Colonic mucosa (tissue), 4 donors: Measurements from ENCODE around the gene UBQLN1. TPM values are rescaled to one million over a fixed set of nuclear protein-coding genes. Genes with fewer than 3 reads are reported as not detected.
"Not testable (repeated sequence)": the region's sequence is repeated elsewhere in the genome, so short reads cannot be mapped to it uniquely, and the experiment has no call there.

Experiments
- DNase-seq: peaks from one replicate; pipeline ENCODE4 v3.0.0-alpha.2; 2020
- H3K27ac ChIP-seq: fragments of 200-600 bp; one replicate; pipeline ENCODE4 v1.8.0; 2021
- H3K27me3 ChIP-seq: fragments of 200-600 bp; one replicate; pipeline ENCODE4 v1.8.0; 2021
- H3K36me3 ChIP-seq: fragments of 200-600 bp; one replicate; pipeline ENCODE4 v1.8.0; 2021
- H3K4me1 ChIP-seq: fragments of 200-600 bp; one replicate; pipeline ENCODE4 v1.8.0; 2021; ENCODE audit warnings: mild to moderate bottlenecking
- H3K4me3 ChIP-seq: fragments of 200-600 bp; one replicate; pipeline ENCODE4 v1.8.0; 2021
- H3K9ac ChIP-seq, 2 donors: one replicate each; pipeline ENCODE4 v1.7.0; 2013; ENCODE audit warnings: control low read depth in 2 of 2, low read depth in 2 of 2, low read length in 2 of 2
- H3K9me3 ChIP-seq: fragments of 200-600 bp; one replicate; pipeline ENCODE4 v1.8.0; 2021
- intact Hi-C: fragments of 100-400 bp; cut with DNase I; formaldehyde crosslinking; loops from one replicate; pipeline ENCODE4 v1.14.1; 2022
- total RNA-seq, 2 donors: library from RNA; stranded (reverse); fragmentation: NEBNext Ultra II Directional in 1 of 2; extraction: Animal tissue kit (Norgen Biotek cat#: 25700) in 1 of 2; gene quantifications; one replicate each; pipeline ENCODE4 v1.2.1, GENCODE V29; 2021
- TF ChIP-seq, protein P1 (sequence below): fragments of 200-600 bp; IDR thresholded peaks from one replicate; pipeline ENCODE4 v1.8.0; 2022; ENCODE audit warnings: antibody characterized with exemption, mild to moderate bottlenecking
- donor health status: healthy.
- donor health status: DM: no; HTN: no; CAD: no.
- donor health status: DM: no; HTN: no; CAD: no.

The UBQLN1 gene
- total RNA-seq, 2 donors from 2014 or later, result 87.3 to 101 TPM

DNA sequence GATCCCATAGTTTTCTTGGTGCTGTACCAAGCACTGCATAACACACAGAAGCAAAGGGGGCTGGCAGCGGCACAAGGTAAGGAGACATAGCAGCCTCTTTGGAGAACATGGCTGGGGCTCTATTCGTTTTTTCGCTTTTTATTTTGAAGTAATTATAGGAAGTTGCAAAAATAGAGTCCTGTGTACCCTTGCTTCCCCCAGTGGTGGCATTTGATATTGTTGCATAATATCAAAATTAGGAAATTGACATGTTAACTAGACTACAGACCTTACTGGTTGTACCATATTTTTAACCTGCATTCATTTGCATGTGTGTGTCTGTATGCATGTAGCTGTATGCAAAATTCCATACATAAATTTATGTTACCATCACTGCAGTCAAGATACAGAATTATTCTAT is 6.6 kb upstream of the UBQLN1 start:
- H3K36me3 ChIP-seq, result no peaks in the 10 kb centered on the region
- no peak overlapping the region for H3K27ac ChIP-seq
- no peaks in the 10 kb centered on the region for H3K9me3 ChIP-seq
- no peak for DNase-seq
- H3K27me3 ChIP-seq, result no peaks in the 10 kb centered on the region
- intact Hi-C loops, result no loop called here
- no peak overlapping the region for H3K9ac ChIP-seq
- TF ChIP-seq, protein P1, sequence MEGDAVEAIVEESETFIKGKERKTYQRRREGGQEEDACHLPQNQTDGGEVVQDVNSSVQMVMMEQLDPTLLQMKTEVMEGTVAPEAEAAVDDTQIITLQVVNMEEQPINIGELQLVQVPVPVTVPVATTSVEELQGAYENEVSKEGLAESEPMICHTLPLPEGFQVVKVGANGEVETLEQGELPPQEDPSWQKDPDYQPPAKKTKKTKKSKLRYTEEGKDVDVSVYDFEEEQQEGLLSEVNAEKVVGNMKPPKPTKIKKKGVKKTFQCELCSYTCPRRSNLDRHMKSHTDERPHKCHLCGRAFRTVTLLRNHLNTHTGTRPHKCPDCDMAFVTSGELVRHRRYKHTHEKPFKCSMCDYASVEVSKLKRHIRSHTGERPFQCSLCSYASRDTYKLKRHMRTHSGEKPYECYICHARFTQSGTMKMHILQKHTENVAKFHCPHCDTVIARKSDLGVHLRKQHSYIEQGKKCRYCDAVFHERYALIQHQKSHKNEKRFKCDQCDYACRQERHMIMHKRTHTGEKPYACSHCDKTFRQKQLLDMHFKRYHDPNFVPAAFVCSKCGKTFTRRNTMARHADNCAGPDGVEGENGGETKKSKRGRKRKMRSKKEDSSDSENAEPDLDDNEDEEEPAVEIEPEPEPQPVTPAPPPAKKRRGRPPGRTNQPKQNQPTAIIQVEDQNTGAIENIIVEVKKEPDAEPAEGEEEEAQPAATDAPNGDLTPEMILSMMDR, result no peak
- no peaks in the 10 kb centered on the region for H3K4me1 ChIP-seq
- no peak overlapping the region for H3K4me3 ChIP-seq

DNA sequence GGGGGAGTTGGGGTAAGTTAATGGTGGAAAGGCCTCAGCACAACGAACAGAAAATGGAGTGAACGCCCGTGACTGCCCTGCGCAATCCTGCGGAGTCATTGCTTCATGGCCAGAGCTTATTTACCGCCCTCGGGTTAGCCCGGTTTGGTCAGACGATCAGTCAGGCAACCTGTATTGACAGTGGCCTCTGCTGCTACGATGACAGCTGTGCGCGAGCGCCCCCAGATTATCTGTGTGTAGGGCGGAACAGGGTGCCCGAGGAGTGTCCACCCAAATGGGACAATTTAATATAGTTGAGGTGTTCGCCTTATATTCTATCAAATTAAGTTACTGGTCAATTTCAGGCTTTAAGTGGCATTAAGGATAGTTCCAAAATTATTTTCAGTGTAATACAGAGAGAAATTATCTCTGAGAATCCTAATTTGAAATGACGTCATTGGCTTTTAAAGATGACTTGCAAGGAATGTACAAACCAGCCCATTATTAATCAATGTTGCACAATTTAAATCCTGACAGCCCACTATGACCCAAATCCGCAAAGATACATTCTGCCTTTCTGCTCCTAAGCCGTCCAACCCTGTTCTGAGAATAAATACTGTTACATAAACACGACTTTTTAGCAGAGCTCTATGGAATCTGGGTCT is 879 bp upstream of the UBQLN1 start:
- Histone ChIP-seq H3K4me1 (no peaks in the 10 kb centered on the region), H3K9ac (peak overlapping the region; percentile 92 to 98), H3K27me3 (no peaks in the 10 kb centered on the region), H3K9me3 (no peaks in the 10 kb centered on the region), H3K36me3 (no peaks in the 10 kb centered on the region), H3K27ac (peak overlapping the region; percentile 97), H3K4me3 (peak overlapping the region; percentile 85)
- DNase-seq, result peak; percentile 79
- TF ChIP-seq, protein P1, result peak; percentile 23
- intact Hi-C loops, result no loop called here

DNA sequence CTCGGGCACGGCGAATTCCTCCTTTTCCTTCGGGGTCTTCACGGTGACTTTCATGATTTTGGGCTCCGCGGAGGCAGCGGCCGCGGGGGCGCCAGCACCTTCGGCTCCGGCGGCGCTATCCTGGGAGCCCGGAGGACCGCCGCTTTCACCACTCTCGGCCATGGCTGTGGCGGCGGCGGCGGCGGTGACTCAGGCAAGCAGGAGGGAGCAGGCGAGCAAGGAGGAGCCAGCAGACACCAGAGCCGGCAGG is 315 bp downstream of the UBQLN1 start:
- H3K27me3 ChIP-seq, result no peaks in the 10 kb centered on the region
- intact Hi-C loops, result no loop called here

DNA sequence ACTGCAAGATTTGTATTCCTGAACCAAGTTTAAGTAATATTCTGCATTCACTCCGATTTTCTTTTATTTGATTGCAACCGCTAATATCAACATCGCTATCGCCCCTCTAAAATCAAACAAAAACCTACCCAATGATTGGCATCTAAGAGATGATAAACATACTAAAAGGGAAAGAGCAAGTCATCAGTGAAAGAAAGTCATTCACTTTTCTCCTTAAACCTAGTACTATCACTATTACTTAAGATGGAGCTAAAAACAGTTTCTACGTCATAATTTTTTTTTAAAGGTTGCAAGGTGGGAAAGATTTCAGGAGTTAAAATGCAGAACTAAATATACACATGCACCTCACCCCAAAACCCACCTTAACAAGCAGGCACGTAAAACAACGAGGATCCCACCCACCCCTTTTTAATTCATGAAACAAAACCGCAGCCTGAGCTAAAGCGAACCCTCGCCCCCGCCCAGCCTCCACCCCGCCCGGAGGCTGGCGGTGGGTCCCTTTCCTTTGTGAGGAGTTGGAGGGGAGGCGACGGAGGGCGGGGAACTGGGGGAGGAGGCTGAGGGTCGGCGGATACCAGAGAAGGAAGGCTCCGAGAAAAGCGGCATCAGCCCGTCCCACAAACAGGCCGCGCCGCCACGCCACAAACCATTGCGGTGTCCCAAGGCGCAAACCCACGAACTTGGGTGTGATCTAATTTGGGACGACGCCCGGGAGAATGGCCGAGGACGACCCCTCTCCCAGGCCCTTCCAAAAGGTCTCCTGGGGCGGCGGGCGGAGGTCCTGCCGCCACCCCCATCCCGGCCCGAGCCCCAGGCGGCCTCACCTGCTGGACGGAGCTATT is 861 bp downstream of the UBQLN1 start:
- H3K9me3 ChIP-seq, result no peaks in the 10 kb centered on the region
- no peaks in the 10 kb centered on the region for H3K36me3 ChIP-seq
- no peaks in the 10 kb centered on the region for H3K27me3 ChIP-seq
- peak; percentile 38 for DNase-seq
- TF ChIP-seq, protein P1, result no peak
- H3K9ac ChIP-seq, result peak overlapping the region; percentile 92 to 98
- H3K4me3 ChIP-seq, result peak overlapping the region; percentile 85
- H3K27ac ChIP-seq, result peak overlapping the region; percentile 97
- H3K4me1 ChIP-seq, result peaks cover 3% of the 10 kb centered on the region
- intact Hi-C loops, result no loop called here

More for the DNA sequence above, 315 bp downstream of the UBQLN1 start:
- TF ChIP-seq, protein P1, result no peak
- H3K27ac ChIP-seq, result peak overlapping the region; percentile 97
- H3K9me3 ChIP-seq, result no peaks in the 10 kb centered on the region
- peak overlapping the region; percentile 85 for H3K4me3 ChIP-seq
- no peaks in the 10 kb centered on the region for H3K36me3 ChIP-seq
- H3K4me1 ChIP-seq, result no peaks in the 10 kb centered on the region
- DNase-seq, result no peak
- H3K9ac ChIP-seq, result peak overlapping the region; percentile 92 to 98

DNA sequence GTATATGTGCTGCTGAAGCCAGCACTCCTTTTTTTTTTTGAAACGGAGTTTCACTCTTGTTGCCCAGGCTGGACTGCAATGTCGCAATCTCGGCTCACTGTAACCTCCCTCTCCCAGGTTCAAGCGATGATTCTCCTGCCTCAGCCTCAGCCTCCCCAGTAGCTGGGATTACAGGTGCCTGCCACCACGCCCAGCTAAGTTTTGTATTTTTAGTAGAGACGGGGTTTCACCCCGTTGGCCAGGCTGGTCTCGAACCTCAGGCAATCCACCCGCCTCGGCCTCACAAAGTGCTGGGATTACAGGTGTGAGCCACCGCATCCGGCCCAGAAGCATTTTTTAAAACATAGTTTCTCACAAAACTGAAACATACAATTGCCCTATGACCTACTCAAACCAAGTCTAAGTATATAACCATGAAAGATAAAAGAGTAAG is 2.5 kb downstream of the UBQLN1 start:
- H3K27ac ChIP-seq, intact Hi-C loops, DNase-seq, H3K9me3 ChIP-seq, H3K27me3 ChIP-seq, H3K36me3 ChIP-seq, H3K4me1 ChIP-seq, H3K4me3 ChIP-seq, H3K9ac ChIP-seq: not testable (repeated sequence)

DNA sequence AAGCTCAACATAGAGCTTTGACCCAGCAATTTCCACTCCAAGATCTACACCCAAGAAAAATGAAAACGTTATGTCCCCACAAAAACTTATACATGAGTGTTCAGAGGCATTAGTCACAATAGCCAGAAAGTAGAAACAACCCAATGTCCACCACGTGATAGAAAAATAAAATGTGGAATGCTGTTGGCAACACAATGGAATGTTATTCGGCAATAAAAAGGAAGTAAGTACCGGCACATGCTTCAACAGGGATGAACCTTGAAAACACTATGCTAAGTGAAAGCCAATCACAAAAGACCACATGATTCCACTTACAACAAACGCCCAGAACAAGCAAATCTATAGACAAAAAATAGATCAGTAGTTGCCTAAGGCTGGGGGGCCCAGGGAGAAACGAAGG is 6.0 kb downstream of the UBQLN1 start:
- Histone ChIP-seq H3K4me3 (no peak overlapping the region), H3K27ac (no peak overlapping the region), H3K9ac (no peak overlapping the region), H3K36me3 (no peaks in the 10 kb centered on the region), H3K9me3 (no peaks in the 10 kb centered on the region), H3K27me3 (no peaks in the 10 kb centered on the region), H3K4me1 (peaks cover 4% of the 10 kb centered on the region)
- DNase-seq, result no peak
- TF ChIP-seq, protein P1, result no peak
- intact Hi-C loops, result no loop called here
